Measurements from ENCODE around the gene SPOCK3. TPM values are rescaled to one million over a fixed set of nuclear protein-coding genes. Genes with fewer than 3 reads are reported as not detected.

The SPOCK3 gene
- total RNA-seq, 1 donor from 2014 or later = 2.3 TPM

GRCh38 chr4:166913926-166914325 lies 320.4 kb downstream of the SPOCK3 start:
- TF ChIP-seq, protein P1, sequence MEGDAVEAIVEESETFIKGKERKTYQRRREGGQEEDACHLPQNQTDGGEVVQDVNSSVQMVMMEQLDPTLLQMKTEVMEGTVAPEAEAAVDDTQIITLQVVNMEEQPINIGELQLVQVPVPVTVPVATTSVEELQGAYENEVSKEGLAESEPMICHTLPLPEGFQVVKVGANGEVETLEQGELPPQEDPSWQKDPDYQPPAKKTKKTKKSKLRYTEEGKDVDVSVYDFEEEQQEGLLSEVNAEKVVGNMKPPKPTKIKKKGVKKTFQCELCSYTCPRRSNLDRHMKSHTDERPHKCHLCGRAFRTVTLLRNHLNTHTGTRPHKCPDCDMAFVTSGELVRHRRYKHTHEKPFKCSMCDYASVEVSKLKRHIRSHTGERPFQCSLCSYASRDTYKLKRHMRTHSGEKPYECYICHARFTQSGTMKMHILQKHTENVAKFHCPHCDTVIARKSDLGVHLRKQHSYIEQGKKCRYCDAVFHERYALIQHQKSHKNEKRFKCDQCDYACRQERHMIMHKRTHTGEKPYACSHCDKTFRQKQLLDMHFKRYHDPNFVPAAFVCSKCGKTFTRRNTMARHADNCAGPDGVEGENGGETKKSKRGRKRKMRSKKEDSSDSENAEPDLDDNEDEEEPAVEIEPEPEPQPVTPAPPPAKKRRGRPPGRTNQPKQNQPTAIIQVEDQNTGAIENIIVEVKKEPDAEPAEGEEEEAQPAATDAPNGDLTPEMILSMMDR (IDR thresholded peaks at IDR 0.05; ENCODE audit: unreplicated experiment) = no peak
- no peaks in the 10 kb centered on the region for H3K9me3 Mint-ChIP-seq
- no peaks in the 10 kb centered on the region for H3K4me1 Mint-ChIP-seq
- H3K36me3 Mint-ChIP-seq = no peaks in the 10 kb centered on the region
- H3K27ac Mint-ChIP-seq = no peak overlapping the region
- DNase-seq (ENCODE audit: low spot score in 2 of 2, unreplicated experiment in 2 of 2) = no peak
- no peaks in the 10 kb centered on the region for H3K27me3 Mint-ChIP-seq (ENCODE audit: low read depth)
- no peak overlapping the region for H3K4me3 Mint-ChIP-seq

GRCh38 chr4:166903408-166903807 lies 330.9 kb downstream of the SPOCK3 start:
- no peak overlapping the region for H3K27ac Mint-ChIP-seq
- no peak for DNase-seq (ENCODE audit: low spot score in 2 of 2, unreplicated experiment in 2 of 2)
- TF ChIP-seq, protein P1 (IDR thresholded peaks at IDR 0.05; ENCODE audit: unreplicated experiment) = no peak
- H3K4me3 Mint-ChIP-seq = no peak overlapping the region
- no peaks in the 10 kb centered on the region for H3K27me3 Mint-ChIP-seq (ENCODE audit: low read depth)
- peaks cover 9% of the 10 kb centered on the region for H3K9me3 Mint-ChIP-seq
- no peaks in the 10 kb centered on the region for H3K4me1 Mint-ChIP-seq
- no peaks in the 10 kb centered on the region for H3K36me3 Mint-ChIP-seq

- H3K27me3 Mint-ChIP-seq (ENCODE audit: low read depth) = no peaks in the 10 kb centered on the region
- no peaks in the 10 kb centered on the region for H3K4me1 Mint-ChIP-seq
- TF ChIP-seq, protein P1 (IDR thresholded peaks at IDR 0.05; ENCODE audit: unreplicated experiment) = no peak
- peaks cover 9% of the 10 kb centered on the region for H3K9me3 Mint-ChIP-seq
- H3K4me3 Mint-ChIP-seq = no peak overlapping the region
- DNase-seq (ENCODE audit: low spot score in 2 of 2, unreplicated experiment in 2 of 2) = no peak
- H3K36me3 Mint-ChIP-seq = no peaks in the 10 kb centered on the region
- H3K27ac Mint-ChIP-seq = no peak overlapping the region
Measured at GRCh38 chr4:166902941-166903340, 331.4 kb downstream of the SPOCK3 start.

DNA sequence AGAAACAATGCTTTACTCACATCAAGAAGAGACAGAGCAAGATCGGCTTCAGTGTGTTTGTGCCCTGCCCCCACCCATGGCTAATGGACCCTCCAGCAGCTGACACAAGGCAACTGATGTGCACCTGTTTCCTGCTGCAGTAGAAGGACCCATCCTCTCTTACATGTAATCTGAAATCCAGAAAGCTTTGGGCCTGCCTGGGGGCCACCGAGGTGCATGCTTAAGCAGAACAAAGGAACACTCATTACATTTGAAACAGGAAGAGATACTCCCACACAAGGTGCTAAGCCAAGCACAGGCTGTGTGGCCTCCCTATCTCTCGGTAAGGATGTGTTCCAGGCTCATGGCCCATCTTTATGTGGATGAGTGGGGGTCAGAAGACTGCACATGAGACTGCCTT lies 338.0 kb downstream of the SPOCK3 start:
- no peaks in the 10 kb centered on the region for H3K9me3 Mint-ChIP-seq
- H3K27ac Mint-ChIP-seq = no peak overlapping the region
- H3K4me1 Mint-ChIP-seq = peaks cover 4% of the 10 kb centered on the region
- H3K27me3 Mint-ChIP-seq (ENCODE audit: low read depth) = no peaks in the 10 kb centered on the region
- no peak overlapping the region for H3K4me3 Mint-ChIP-seq
- TF ChIP-seq, protein P1 (IDR thresholded peaks at IDR 0.05; ENCODE audit: unreplicated experiment) = no peak
- DNase-seq (ENCODE audit: low spot score in 2 of 2, unreplicated experiment in 2 of 2) = no peak
- no peaks in the 10 kb centered on the region for H3K36me3 Mint-ChIP-seq

- peaks cover 4% of the 10 kb centered on the region for H3K4me1 Mint-ChIP-seq
- no peaks in the 10 kb centered on the region for H3K27me3 Mint-ChIP-seq (ENCODE audit: low read depth)
- H3K36me3 Mint-ChIP-seq = no peaks in the 10 kb centered on the region
- H3K9me3 Mint-ChIP-seq = no peaks in the 10 kb centered on the region
- no peak overlapping the region for H3K27ac Mint-ChIP-seq
- no peak for DNase-seq (ENCODE audit: low spot score in 2 of 2, unreplicated experiment in 2 of 2)
- no peak overlapping the region for H3K4me3 Mint-ChIP-seq
- TF ChIP-seq, protein P1 (IDR thresholded peaks at IDR 0.05; ENCODE audit: unreplicated experiment) = no peak
Measured at GRCh38 chr4:166895771-166896170, 338.5 kb downstream of the SPOCK3 start.

DNA sequence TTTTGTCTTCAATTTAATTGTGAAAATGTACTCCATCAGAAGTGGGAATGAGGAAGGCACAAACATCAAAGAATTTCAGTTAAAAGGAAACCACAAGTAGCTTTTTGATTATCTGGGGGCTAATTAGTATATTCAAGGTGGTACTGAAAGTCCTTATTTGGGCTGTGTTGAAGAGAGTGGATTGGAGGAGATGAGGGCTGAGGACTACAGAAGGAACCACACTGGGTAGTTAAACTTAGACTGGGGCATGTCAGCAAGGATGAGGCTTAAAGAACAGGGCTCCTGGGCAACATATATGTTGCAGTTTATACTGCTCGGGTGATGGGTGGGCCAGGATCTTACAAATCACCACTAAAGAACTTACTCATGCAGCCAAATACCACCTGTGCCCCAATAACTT lies 346.8 kb downstream of the SPOCK3 start:
- Mint-ChIP-seq H3K27ac (no peak overlapping the region), H3K4me3 (no peak overlapping the region), H3K36me3 (no peaks in the 10 kb centered on the region), H3K9me3 (no peaks in the 10 kb centered on the region), H3K27me3 (ENCODE audit: low read depth) (no peaks in the 10 kb centered on the region), H3K4me1 (no peaks in the 10 kb centered on the region)
- no peak for DNase-seq (ENCODE audit: low spot score in 2 of 2, unreplicated experiment in 2 of 2)
- TF ChIP-seq, protein P1 (IDR thresholded peaks at IDR 0.05; ENCODE audit: unreplicated experiment) = no peak

Measured in mesothelial cell of epicardium (in vitro differentiated cells).